GM12892 (cell line): ENCODE results near the gene NR2C2.

Experiments
- DNase-seq: peaks from one replicate; pipeline ENCODE4 v3.0.0; 2011; ENCODE audit not compliant: insufficient read length
- FAIRE-seq: peaks from 2 replicates; lab custom pipeline; 2011; peaks lifted over from hg19 to GRCh38; lab: Jason Lieb, UNC
- POLR2A ChIP-seq: IDR thresholded peaks from 2 replicates; pipeline ENCODE4 v1.6.1; 2011; ENCODE audit warnings: low read depth, low read length, control low read depth
- POLR2AphosphoS5 ChIP-seq: IDR thresholded peaks from 2 replicates; pipeline ENCODE4 v1.6.1; 2011; ENCODE audit warnings: low read depth, low read length, control low read depth
- TAF1 ChIP-seq: IDR thresholded peaks from 2 replicates; pipeline ENCODE4 v1.6.1; 2011; ENCODE audit warnings: low read depth, mild to moderate bottlenecking, control low read depth, low read length, borderline replicate concordance

The NR2C2 gene

DNA sequence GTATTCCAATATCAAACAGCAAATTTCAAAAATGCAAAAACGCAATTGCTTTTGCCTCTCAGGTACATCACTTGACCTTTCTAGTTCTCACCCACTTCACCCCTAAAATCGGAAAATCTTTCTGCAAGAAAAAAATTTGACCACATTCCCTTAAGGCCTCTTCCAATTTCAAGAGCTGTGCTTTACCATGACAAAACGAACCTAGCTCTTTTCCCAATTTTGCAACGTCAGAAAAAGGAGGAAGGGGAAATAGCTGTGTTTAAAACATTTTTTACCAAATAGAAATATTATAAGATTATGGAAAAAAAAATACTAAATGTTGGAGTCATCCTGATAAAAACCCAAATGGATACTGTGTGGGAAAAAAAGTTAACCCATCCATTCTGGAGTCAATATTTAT is 1.1 kb upstream of the NR2C2 start:
- TF ChIP-seq POLR2A (no peak), TAF1 (no peak), POLR2AphosphoS5 (no peak)
- DNase-seq, result no peak
- FAIRE-seq, result no peak

- DNase-seq, result no peak
- TF ChIP-seq POLR2AphosphoS5 (no peak), TAF1 (no peak), POLR2A (no peak)
- no peak for FAIRE-seq
These were observed 664 bp upstream of the NR2C2 start for GRCh38 chr3:14946739-14947099.

DNA sequence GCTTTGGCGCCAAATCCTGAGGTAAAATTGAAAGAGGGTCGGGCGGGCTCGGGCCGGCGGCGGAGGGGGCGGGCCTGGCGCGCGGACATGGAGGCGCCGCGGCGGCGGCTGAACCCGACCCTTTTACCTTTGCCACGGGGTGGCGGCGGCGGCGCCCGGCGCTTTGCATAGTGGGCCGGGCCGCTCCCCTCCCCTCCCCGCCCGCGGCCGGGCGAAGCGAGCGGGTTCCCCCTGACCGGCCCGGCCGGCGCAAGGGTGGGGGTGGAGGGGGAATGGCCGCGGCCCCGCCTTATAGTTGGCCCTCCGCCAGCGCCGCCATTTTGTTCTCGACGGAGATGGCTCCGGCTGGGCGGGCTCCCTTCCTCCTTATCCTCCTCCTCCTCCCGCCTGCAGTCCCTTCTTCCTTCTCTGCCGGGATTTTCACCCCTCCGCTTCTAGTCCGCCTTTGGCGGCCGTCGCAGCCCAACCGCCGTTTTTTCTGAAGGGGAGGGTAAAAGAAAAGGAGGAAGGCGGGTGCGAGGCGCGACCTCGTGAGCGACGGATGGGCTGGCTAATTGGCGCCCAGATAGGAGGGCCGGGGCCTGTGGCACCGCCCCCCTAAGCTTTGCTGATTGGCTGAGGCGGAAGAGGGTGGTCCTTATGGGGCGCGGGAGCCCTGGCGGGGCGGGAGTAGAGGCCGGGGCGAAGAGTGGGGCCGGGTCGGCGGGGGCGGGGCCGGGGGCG is 664 bp downstream of the NR2C2 start:
- FAIRE-seq, result peak; percentile 95
- TF ChIP-seq POLR2A (peak; percentile 57; the same call in 1 of the 2 replicates), TAF1 (no peak; the same call in 1 of the 2 replicates), POLR2AphosphoS5 (peak; percentile 41; the same call in 1 of the 2 replicates)
- peak; percentile 95 for DNase-seq

DNA sequence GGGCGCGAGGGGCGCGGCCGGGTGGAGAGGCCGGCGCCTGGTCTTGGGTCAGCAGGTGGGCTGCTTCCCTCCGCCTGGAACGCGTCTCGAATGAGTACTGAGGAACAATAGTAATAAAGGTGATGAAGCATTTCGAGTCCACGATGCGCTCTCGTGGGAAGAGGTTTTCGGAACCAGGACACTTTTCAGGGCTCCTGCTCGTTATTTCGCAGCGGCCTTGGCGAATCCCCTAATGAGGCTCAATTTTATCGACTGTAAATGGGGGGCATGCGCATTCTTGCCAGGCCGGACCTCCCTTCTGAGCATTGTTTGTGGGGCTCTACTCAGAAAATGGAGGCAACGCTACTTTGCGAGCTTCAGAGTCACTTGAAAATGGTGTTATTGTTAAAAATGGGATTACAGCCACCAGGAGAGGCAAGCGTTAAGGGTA is 1.2 kb downstream of the NR2C2 start:
- TF ChIP-seq TAF1 (no peak), POLR2A (peak; percentile 61; the same call in 1 of the 2 replicates), POLR2AphosphoS5 (peak; percentile 69; the same call in 1 of the 2 replicates)
- DNase-seq (no peak), FAIRE-seq (peak; percentile 74)

DNA sequence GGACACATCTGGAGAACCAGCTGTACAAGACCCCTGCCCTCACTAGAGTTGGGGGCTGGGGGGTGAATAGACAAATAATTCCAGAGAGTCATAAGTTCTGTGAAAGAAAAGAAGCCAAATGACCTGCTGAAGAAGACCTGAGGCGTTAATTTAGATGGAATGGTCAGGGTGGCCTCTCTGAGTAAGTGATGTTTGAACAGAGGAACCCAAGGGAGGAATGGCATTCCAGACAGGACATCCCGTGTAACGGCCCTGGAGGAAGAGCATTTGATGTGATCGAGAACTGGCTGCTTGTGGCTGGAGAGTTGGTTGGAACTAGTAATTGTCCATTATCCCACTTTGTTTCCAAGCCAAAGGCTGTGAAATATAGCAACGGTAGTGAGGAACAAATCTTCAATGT is 1.7 kb downstream of the NR2C2 start:
- DNase-seq, result no peak
- FAIRE-seq, result no peak
- no peak for TF ChIP-seq POLR2AphosphoS5
- TF ChIP-seq POLR2A, result no peak

GRCh38 chr3:14950274-14950673 is 2.9 kb downstream of the NR2C2 start:
- no peak for FAIRE-seq
- TF ChIP-seq TAF1 (no peak), POLR2A (no peak)
- DNase-seq, result no peak

DNA sequence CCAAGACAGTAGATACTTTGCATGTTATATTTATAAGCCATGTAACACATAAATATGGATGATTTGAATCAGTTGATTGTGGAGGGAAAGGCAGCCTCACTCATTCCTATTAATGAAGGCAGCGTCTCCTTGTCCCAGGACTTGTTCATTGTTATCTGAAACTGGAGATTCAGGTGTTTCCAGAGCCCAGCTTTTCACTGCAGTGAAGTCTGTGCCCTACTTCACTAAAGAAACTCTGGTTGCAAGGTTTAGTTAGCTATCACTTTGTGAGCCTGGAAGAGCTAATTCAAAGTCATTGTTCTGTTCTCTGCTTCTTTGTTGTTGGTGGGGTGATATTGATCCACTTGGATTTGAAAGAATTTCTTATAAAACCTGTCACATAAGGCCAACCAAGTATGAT is 9.8 kb downstream of the NR2C2 start:
- DNase-seq, result no peak
- no peak for TF ChIP-seq POLR2A
- no peak for TF ChIP-seq POLR2AphosphoS5
- TF ChIP-seq TAF1, result no peak
- FAIRE-seq, result no peak

- DNase-seq, result no peak
- FAIRE-seq, result peak; percentile 51
- no peak for TF ChIP-seq POLR2AphosphoS5
- no peak for TF ChIP-seq POLR2A
- no peak for TF ChIP-seq TAF1
These were observed 10.5 kb downstream of the NR2C2 start for GRCh38 chr3:14957925-14958324.

DNA sequence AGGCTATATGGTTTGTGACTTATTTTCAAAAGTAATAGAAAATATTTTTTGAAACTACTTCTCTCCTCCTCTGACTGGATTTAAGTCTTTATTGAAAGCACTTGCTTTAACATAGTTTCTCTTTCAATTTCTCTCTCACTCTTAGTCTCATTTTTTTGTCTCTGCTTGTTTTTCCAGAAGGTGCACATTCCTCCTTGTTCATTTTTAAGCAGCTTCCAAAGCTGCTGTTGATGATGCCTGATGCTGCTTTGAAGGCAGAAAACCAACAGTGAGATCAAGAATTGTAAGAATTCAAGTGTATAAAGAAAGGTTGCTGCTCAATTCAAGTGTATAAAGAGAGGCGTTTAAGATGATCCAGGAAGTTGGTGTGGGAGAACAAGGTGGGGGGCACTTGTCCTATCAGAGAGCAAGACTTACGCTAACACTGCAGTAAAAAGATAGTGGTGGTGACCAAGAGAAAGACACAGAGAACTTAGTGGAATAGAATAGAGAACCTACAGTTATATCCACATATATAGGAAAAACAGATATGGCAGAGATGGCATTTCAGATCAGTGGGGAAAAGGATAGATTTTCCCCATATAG is 12.1 kb downstream of the NR2C2 start:
- FAIRE-seq (peak; percentile 38), DNase-seq (no peak)
- TF ChIP-seq POLR2A, result no peak
- no peak for TF ChIP-seq POLR2AphosphoS5
- no peak for TF ChIP-seq TAF1

GRCh38 chr3:14962762-14963161 is 15.4 kb downstream of the NR2C2 start:
- DNase-seq (no peak), FAIRE-seq (no peak)

GRCh38 chr3:14967285-14967684 is 19.9 kb downstream of the NR2C2 start:
- no peak for FAIRE-seq
- TF ChIP-seq POLR2A, result no peak
- TF ChIP-seq TAF1, result no peak
- no peak for TF ChIP-seq POLR2AphosphoS5
- DNase-seq, result no peak

More at GRCh38 chr3:14962762-14963161, 15.4 kb downstream of the NR2C2 start:
- TF ChIP-seq POLR2A, result no peak
- no peak for TF ChIP-seq TAF1

- TF ChIP-seq POLR2A (no peak), POLR2AphosphoS5 (no peak), TAF1 (no peak)
- FAIRE-seq (no peak), DNase-seq (no peak)
These were observed 22.3 kb downstream of the NR2C2 start for GRCh38 chr3:14969671-14970070.

DNA sequence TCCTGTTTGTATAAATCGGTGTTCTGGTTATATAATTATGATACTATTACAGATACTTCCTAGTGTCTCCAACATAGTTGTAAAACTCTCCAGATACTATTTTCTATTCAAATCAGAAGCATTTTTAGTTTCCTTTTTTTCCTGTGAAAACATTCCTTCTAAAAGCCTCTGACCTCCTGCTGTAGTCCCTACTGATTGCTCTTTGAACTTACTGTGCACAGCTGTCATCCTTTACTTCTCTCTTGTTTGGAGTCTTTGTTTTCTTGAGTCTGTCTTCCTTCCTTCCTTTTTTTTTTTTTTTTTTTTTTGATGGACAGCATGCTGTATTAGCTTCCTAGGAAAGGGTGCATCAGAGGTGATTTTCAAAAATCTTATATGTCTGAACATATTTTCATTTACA is 28.9 kb downstream of the NR2C2 start:
- DNase-seq (no peak), FAIRE-seq (no peak)
- TF ChIP-seq POLR2A, result no peak
- TF ChIP-seq TAF1, result no peak
- no peak for TF ChIP-seq POLR2AphosphoS5
